ENCODE measurements around the gene NR1D2.

- TF ChIP-seq REST (IDR thresholded peaks at IDR 0.05; ENCODE audit: unreplicated experiment) (no peak), CTCF (conservative IDR thresholded peaks at IDR 0.05; ENCODE audit: low read depth in 2 of 2) (no peak), POLR2AphosphoS5 (IDR thresholded peaks at IDR 0.05; ENCODE audit: low read depth) (no peak), CREB1 (CRISPR knock-in tag; IDR thresholded peaks at IDR 0.05; ENCODE audit: low read depth) (no peak), EZH2phosphoT487 (IDR thresholded peaks at IDR 0.05; ENCODE audit: unreplicated experiment) (no peak), EZH2 (IDR thresholded peaks at IDR 0.05; ENCODE audit: low read depth, unreplicated experiment) (no peak), ETS1 (IDR thresholded peaks at IDR 0.05) (no peak)
Measured at GRCh38 chr3:23995219-23995618, 50.1 kb downstream of the NR1D2 start.
